Activated CD4-positive, alpha-beta T cell treated with anti-CD3 and anti-CD28 coated beads for 48 hours (primary cell): ENCODE data around the gene ZMYND8.
A peak's percentile ranks its signal among the peaks of the same experiment; 100 is the strongest.
"Not testable (repeated sequence)": the region's sequence is repeated elsewhere in the genome, so short reads cannot be mapped to it uniquely, and the experiment has no call there.

ENCODE experiments used
- DNase-seq: peaks from one replicate; pipeline ENCODE4 v3.0.0-alpha.2; 2020

The ZMYND8 gene

GRCh38 chr20:47282864-47283263 is 73.6 kb downstream of the ZMYND8 start:
- no peak for DNase-seq

- DNase-seq, result no peak
These were observed 75.1 kb downstream of the ZMYND8 start for GRCh38 chr20:47281376-47281775.

GRCh38 chr20:47280668-47281067 is 75.8 kb downstream of the ZMYND8 start:
- no peak for DNase-seq

GRCh38 chr20:47280228-47280627 is 76.3 kb downstream of the ZMYND8 start:
- DNase-seq, result no peak

- no peak for DNase-seq
These were observed 77.6 kb downstream of the ZMYND8 start for GRCh38 chr20:47278907-47279348.

- DNase-seq, result not testable (repeated sequence)
These were observed 79.0 kb downstream of the ZMYND8 start for GRCh38 chr20:47277535-47277872.

- DNase-seq, result no peak
These were observed 79.5 kb downstream of the ZMYND8 start for GRCh38 chr20:47276851-47277534.

GRCh38 chr20:47276251-47276650 is 80.2 kb downstream of the ZMYND8 start:
- DNase-seq, result no peak

GRCh38 chr20:47275548-47275947 is 81.0 kb downstream of the ZMYND8 start:
- DNase-seq, result no peak

- DNase-seq, result peak; percentile 43
These were observed 81.9 kb downstream of the ZMYND8 start for GRCh38 chr20:47274401-47275108.

GRCh38 chr20:47273591-47274235 is 82.8 kb downstream of the ZMYND8 start:
- DNase-seq, result no peak

GRCh38 chr20:47272893-47273590 is 83.5 kb downstream of the ZMYND8 start:
- DNase-seq, result peak; percentile 62

GRCh38 chr20:47271046-47271615 is 85.4 kb downstream of the ZMYND8 start:
- no peak for DNase-seq

- no peak for DNase-seq
These were observed 87.0 kb downstream of the ZMYND8 start for GRCh38 chr20:47269309-47270165.

- no peak for DNase-seq
These were observed 88.9 kb downstream of the ZMYND8 start for GRCh38 chr20:47267621-47268020.

- no peak for DNase-seq
These were observed 89.5 kb downstream of the ZMYND8 start for GRCh38 chr20:47266847-47267515.

- DNase-seq, result no peak
These were observed 90.5 kb downstream of the ZMYND8 start for GRCh38 chr20:47265984-47266383.

- DNase-seq, result no peak
These were observed 91.3 kb downstream of the ZMYND8 start for GRCh38 chr20:47265214-47265613.

GRCh38 chr20:47264137-47264769 is 92.2 kb downstream of the ZMYND8 start:
- DNase-seq, result not testable (repeated sequence)

- no peak for DNase-seq
These were observed 92.9 kb downstream of the ZMYND8 start for GRCh38 chr20:47263465-47264084.

GRCh38 chr20:47263080-47263464 is 93.4 kb downstream of the ZMYND8 start:
- no peak for DNase-seq
